ENCODE data around the gene ARHGEF39. TPM values are rescaled to one million over a fixed set of nuclear protein-coding genes. Genes with fewer than 3 reads are reported as not detected.
A peak's percentile ranks its signal among the peaks of the same experiment; 100 is the strongest.

Gene ARHGEF39, protein sequence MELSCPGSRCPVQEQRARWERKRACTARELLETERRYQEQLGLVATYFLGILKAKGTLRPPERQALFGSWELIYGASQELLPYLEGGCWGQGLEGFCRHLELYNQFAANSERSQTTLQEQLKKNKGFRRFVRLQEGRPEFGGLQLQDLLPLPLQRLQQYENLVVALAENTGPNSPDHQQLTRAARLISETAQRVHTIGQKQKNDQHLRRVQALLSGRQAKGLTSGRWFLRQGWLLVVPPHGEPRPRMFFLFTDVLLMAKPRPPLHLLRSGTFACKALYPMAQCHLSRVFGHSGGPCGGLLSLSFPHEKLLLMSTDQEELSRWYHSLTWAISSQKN
- total RNA-seq (2014; rRNA removed; shearing (Covaris generic); ENCODE audit: low replicate concordance), result 7.8 and 10.4 TPM in 2 replicates

GRCh38 chr9:35664531-35665470, at the start of gene ARHGEF39:
ARHGEF39 (minus strand) TSS chr9:35665195; CDS start chr9:35665169, 26 bp downstream.
- in situ Hi-C loops (cut with HindIII; ENCODE audit: low pct_unique_long_range_greater_than_20kb, low sequenced_read_pairs), result no loop called here
- peak; percentile 78 for DNase-seq (ENCODE audit: low read depth)

DNA sequence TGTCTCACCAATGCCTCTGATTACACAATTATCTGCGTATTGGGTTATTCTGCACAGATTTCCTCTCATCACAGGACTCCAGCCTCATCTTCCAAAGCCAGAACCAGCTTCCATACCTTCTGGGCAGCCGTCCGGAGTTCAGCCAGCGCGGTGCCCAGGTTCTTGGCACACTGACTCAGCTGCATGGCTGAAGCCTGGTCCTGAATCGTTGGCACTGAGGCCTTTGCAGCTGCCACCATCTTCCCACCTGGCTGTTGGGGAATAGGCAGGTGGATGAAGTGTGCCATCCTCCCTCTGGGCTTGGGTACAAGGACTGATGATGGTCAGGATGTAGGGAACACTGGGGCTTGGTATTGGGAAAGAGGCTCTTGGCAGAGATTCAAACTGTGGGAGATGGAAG, 49.1 kb upstream of the ARHGEF39 start:
- no peak for DNase-seq (ENCODE audit: low read depth)
- in situ Hi-C loops (cut with HindIII; ENCODE audit: low pct_unique_long_range_greater_than_20kb, low sequenced_read_pairs), result no loop called here

DNA sequence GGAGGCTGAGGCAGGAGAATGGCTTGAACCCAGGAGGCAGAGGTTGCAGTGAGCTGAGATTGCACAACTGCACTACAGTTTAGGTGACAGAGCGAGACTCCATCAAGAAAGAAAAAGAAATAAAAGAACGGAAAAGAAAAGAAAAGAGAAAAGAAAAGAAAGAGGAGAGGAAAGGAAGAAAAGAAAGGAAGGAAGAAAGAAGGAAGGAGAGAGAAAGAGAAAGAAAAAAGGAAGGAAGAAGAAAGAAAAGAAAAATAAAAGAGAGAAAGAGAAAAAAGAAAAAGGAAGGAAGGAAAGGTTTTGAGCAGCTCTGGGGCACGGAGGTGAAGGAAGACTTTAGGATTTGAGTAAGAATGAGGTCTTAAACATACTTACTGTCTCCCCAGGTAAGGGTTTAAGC, 48.6 kb upstream of the ARHGEF39 start:
- DNase-seq (ENCODE audit: low read depth), result no peak
- in situ Hi-C loops (cut with HindIII; ENCODE audit: low pct_unique_long_range_greater_than_20kb, low sequenced_read_pairs), result no loop called here

- DNase-seq (ENCODE audit: low read depth), result no peak
- in situ Hi-C loops (cut with HindIII; ENCODE audit: low pct_unique_long_range_greater_than_20kb, low sequenced_read_pairs), result no loop called here
Measured at GRCh38 chr9:35712762-35713400, 47.9 kb upstream of the ARHGEF39 start.

DNA sequence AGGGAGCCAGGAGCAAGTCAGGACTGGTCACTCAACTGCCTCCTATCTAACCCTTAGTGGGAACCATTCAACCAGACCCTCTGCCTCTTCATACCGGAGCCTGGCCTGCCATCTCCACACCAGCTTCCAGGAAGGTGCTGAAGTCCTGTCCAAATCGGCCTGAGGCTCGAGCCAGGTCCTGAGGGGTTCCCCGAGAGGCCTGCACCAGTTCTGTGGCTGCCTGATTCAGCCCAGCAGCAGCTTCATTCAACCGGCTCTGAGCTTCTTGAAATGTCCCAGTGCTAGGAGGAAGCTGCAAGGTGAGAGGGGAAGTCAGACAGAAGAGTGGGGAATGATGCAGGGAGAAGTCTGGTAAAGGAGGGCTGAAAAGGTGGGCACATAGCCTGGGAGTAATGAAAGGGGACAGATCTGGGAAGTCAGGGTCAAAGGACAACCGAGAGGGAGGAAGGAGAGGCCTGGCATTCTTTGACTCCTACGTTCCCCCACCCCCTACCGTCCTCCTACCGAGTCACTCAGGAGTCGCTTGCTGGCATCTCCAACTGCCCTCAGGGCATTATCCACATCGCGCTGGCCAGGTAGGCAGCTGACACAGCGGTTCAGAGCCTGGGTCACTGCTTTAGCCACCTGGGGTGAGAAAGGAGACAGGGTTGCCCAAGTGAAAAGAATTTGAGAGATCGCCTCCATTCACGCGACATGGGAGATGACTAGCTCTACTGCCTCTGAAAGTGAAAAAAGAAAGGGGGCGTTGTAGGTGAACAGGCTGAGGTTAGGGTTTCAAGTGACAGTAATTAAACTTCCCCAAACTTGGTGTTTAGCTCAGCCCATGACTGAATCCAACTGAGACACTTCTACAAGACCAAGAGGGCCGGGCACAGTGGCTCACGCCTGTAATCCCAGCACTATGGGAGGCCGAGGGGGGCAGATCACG, 46.8 kb upstream of the ARHGEF39 start:
- DNase-seq (ENCODE audit: low read depth), result no peak

DNA sequence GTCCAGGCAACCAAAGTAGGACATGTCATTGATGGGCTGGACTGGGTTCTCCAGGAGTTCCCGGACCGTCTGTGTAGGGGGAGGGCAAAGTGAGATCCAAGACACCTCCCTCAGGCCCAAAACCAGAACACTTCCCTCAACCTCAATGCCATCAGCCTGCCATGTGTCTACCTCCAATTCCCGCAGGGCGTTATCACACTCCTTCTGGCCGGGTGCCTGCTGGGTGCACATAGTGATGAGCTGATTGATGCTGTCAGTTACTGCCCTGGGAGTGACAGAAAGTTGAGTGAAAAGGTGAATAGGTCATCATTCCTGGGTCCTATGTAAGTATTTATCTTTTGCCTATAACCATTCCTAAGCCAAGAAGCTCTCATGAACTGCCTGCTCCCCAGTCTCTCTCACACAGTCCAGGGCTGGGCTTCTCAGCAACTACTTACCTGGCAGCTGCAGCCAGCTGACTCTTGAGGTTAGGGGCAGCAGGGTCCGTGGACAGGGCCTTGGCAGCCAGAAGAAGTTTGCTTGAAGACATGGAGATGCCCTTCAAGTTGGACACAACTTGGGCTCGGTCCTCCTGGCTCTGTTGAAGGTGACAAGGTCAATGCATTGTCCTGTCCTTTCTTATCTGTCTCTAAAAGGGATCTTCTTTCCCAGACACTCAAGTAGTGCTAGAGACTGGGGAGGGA, 46.0 kb upstream of the ARHGEF39 start:
- DNase-seq (ENCODE audit: low read depth), result no peak
- in situ Hi-C loops (cut with HindIII; ENCODE audit: low pct_unique_long_range_greater_than_20kb, low sequenced_read_pairs), result no loop called here

More for the DNA sequence above, 46.8 kb upstream of the ARHGEF39 start:
- in situ Hi-C loops (cut with HindIII; ENCODE audit: low pct_unique_long_range_greater_than_20kb, low sequenced_read_pairs), result no loop called here

- no peak for DNase-seq (ENCODE audit: low read depth)
- in situ Hi-C loops (cut with HindIII; ENCODE audit: low pct_unique_long_range_greater_than_20kb, low sequenced_read_pairs), result no loop called here
Measured at GRCh38 chr9:35708146-35708545, 43.2 kb upstream of the ARHGEF39 start.

GRCh38 chr9:35706951-35707350, 42.0 kb upstream of the ARHGEF39 start:
- in situ Hi-C loops (cut with HindIII; ENCODE audit: low pct_unique_long_range_greater_than_20kb, low sequenced_read_pairs), result no loop called here
- no peak for DNase-seq (ENCODE audit: low read depth)

- no peak for DNase-seq (ENCODE audit: low read depth)
- in situ Hi-C loops (cut with HindIII; ENCODE audit: low pct_unique_long_range_greater_than_20kb, low sequenced_read_pairs), result no loop called here
Measured at GRCh38 chr9:35705836-35706430, 40.9 kb upstream of the ARHGEF39 start.

DNA sequence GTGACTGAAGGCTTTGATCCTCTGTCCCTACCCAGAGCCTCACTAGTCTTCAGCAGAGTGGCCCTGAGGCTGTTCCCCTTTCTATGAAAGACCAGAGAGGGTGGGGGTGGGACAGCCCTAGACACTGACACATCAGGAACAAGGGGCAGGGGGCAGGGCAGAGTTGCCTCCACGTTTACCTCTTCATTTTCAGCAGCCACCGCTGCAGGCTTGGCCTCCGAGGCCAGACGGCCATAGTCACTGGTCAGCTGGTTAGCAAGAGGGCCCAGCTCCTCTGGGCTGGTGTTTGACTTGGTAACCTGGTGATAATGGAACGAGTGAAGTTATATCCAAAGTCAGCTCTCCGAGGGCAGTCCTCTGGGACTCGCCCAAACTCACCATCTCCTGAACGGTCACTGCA, 40.4 kb upstream of the ARHGEF39 start:
- no peak for DNase-seq (ENCODE audit: low read depth)
- in situ Hi-C loops (cut with HindIII; ENCODE audit: low pct_unique_long_range_greater_than_20kb, low sequenced_read_pairs), result no loop called here

DNA sequence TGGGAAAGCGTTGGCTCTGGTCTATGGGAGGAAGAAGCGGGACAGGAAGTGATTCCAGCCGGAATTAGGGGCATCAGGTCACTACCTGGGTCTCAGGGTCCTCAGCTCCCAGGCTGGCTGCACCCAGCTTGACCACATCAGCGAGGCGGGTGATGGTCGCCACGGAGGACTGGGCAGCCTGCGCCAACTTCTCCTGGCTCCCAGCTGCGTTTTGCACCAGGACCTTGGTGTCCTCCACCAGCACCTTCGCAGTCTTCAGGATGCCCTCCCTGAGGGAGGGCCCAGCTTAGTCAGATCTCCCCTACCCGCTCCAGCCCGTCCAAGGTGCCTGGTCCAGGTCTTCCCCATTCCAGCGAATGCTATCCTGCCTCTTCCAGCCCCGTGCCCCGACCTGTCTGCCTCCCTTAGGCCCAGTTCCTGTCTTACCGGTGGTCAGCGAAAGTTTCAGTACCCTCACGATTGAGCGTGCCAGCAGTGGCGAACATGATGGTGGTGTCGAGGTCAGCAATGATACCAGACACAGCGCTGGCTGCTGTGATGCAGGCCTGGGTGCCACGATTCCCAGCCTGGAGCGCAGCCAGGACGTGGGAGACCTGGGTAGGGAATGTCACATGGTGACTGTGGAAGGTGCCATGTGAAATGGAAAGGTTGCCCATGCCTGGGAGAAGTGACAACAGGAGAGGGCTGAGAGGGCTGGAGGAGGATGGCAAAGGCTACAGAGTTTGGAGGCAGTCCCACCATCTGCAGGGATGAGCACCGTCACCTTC, 39.1 kb upstream of the ARHGEF39 start:
- in situ Hi-C loops (cut with HindIII; ENCODE audit: low pct_unique_long_range_greater_than_20kb, low sequenced_read_pairs), result no loop called here
- no peak for DNase-seq (ENCODE audit: low read depth)

DNA sequence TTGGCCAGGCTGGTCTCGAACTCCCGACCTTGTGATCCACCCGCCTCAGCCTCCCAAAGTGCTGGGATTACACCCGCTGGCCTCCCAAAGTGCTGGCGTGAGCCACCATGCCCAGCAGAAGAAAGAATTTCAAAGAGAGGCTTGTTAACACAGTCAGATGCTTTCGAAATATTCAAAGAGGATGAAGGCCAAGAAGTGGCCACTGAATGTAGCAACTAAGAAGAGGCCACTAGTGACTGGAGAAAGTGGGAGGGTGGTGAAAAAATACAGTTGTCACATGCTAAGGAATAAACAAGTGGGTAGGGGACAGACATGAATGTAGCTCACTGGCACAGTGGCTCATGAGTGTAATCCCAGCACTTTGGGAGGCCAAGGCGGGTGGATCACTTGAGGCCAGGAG, 37.7 kb upstream of the ARHGEF39 start:
- in situ Hi-C loops (cut with HindIII; ENCODE audit: low pct_unique_long_range_greater_than_20kb, low sequenced_read_pairs), result no loop called here
- no peak for DNase-seq (ENCODE audit: low read depth)

DNA sequence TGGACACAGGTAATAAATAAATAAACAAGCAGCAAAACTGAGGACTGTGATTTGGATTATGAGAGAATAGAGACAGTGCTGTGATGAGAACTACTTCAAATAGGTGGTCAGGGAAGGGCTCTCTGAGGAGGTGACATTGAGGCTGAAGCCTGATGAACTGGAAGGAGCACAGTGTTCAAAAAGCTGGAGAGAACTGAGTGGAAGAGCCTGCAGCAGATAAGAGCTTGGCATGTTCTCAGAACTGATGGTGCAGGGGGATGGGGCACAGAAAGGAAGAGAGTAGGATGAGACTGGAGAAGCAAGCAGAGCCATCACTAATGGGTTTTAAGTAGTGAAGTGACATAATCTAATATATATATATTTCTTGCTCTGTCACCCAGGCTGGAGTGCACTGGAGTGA, 35.9 kb upstream of the ARHGEF39 start:
- no peak for DNase-seq (ENCODE audit: low read depth)
- in situ Hi-C loops (cut with HindIII; ENCODE audit: low pct_unique_long_range_greater_than_20kb, low sequenced_read_pairs), result no loop called here

DNA sequence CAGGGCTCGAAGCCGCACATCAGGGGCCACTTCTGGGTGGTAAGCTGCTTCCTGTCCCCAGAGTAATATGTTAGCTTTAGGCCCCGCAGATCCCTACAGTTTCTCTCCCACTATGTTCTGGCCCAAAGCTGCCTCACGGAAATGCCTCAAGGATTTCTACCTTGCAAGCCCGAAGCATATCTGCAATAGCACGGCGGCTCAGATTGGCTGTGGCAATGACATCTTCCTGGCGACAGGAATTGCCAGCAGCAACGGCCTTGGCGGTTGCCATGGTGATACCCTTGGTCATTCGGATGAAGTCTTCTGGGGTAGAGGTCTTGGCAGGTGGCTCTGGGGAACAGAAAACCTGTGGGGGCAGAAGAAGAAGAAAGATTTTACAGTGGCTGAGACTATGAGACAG, 35.0 kb upstream of the ARHGEF39 start:
- no peak for DNase-seq (ENCODE audit: low read depth)
- in situ Hi-C loops (cut with HindIII; ENCODE audit: low pct_unique_long_range_greater_than_20kb, low sequenced_read_pairs), result no loop called here

- in situ Hi-C loops (cut with HindIII; ENCODE audit: low pct_unique_long_range_greater_than_20kb, low sequenced_read_pairs), result no loop called here
- DNase-seq (ENCODE audit: low read depth), result no peak
Measured at GRCh38 chr9:35698231-35698630, 33.2 kb upstream of the ARHGEF39 start.

DNA sequence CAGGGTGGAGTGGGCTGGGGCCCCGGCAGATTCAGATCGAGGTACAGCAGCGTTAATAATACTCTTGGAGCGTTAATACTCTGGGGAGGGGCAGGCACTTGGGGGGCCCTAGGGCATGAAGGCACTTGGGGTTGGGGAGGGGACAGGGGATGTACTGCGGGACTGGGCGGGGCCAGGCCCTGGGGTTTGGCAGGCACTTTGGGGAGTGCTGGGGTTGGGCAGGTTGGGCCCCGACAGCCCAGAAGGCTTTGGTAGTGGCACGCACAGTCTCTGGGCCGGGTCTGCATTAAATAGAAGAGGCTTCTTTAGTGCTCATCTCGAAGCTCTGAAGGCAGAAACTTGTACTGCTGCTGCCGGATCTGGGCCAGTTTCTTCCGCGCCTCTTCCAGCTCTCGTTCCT, 32.5 kb upstream of the ARHGEF39 start:
- in situ Hi-C loops (cut with HindIII; ENCODE audit: low pct_unique_long_range_greater_than_20kb, low sequenced_read_pairs), result no loop called here
- no peak for DNase-seq (ENCODE audit: low read depth)
